C4-2B (cell line): Measurements from ENCODE around the gene MOV10L1.

Experiments
- ZFX ChIP-seq: fragments of 450-650 bp; IDR thresholded peaks from 2 replicates; pipeline ENCODE4 v1.6.1; 2017
- TF ChIP-seq, protein P1 (sequence below): fragments of 450-650 bp; conservative IDR thresholded peaks from 2 replicates; pipeline ENCODE4 v1.5.1; 2017; ENCODE audit warnings: mild to moderate bottlenecking

DNA sequence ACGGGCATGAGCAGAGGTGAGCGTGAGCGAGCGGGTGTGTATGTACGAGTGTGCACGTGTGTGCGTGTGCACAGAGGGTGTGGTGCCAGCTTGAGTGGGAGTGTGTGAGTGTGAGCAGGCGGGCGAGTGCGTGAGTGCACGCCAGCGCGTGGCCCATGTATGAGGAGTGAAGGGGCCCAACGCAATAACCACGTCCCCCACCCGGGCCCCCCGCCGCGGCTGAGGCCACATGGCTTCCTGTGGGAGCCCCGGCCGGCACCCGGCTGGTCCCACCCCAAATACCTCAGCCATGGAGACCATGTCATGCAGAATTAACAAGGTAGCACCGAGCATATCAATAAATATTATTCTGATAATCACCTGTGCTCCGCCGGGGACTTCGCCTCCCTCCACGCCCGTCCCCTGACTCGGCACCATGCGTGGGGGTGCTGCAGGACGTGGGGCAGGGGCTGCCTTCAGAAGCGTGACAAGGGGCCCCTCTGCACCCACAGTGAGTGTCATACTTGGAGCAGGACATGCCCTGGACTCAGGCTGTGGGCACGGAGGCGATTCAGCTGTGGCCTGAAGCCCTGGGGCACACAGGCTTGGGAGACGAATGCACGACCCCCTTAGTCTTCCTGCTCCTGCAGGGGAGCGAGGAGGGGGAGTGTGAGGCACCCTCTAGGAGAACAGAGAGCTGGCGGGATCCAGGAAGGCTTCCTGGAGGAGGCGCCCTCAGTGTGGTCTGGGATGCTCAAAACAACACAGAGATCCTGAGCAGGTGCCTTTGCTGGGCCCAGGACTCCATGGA, 90.3 kb downstream of the MOV10L1 start:
- TF ChIP-seq, protein P1, sequence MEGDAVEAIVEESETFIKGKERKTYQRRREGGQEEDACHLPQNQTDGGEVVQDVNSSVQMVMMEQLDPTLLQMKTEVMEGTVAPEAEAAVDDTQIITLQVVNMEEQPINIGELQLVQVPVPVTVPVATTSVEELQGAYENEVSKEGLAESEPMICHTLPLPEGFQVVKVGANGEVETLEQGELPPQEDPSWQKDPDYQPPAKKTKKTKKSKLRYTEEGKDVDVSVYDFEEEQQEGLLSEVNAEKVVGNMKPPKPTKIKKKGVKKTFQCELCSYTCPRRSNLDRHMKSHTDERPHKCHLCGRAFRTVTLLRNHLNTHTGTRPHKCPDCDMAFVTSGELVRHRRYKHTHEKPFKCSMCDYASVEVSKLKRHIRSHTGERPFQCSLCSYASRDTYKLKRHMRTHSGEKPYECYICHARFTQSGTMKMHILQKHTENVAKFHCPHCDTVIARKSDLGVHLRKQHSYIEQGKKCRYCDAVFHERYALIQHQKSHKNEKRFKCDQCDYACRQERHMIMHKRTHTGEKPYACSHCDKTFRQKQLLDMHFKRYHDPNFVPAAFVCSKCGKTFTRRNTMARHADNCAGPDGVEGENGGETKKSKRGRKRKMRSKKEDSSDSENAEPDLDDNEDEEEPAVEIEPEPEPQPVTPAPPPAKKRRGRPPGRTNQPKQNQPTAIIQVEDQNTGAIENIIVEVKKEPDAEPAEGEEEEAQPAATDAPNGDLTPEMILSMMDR: no peak
- TF ChIP-seq ZFX: no peak
